HG03280 (cell line): Measurements from ENCODE around the gene SOSTDC1.
A peak's percentile ranks its signal among the peaks of the same experiment; 100 is the strongest.

Source experiments
- ATAC-seq: cut with Tn5 transposase; IDR thresholded peaks from one replicate; pipeline ENCODE4 v1.9.1; 2021; ENCODE audit warnings: mild to moderate bottlenecking, moderate library complexity; ENCODE audit not compliant: unreplicated experiment

Gene SOSTDC1

GRCh38 chr7:16420649-16421332 is 44.7 kb downstream of the SOSTDC1 start:
- peak; percentile 90 for ATAC-seq

- ATAC-seq = no peak
Observed at GRCh38 chr7:16420329-16420648, 45.2 kb downstream of the SOSTDC1 start.

- no peak for ATAC-seq
Observed at GRCh38 chr7:16419859-16420258, 45.7 kb downstream of the SOSTDC1 start.

- no peak for ATAC-seq
Observed at GRCh38 chr7:16419126-16419525, 46.4 kb downstream of the SOSTDC1 start.

DNA sequence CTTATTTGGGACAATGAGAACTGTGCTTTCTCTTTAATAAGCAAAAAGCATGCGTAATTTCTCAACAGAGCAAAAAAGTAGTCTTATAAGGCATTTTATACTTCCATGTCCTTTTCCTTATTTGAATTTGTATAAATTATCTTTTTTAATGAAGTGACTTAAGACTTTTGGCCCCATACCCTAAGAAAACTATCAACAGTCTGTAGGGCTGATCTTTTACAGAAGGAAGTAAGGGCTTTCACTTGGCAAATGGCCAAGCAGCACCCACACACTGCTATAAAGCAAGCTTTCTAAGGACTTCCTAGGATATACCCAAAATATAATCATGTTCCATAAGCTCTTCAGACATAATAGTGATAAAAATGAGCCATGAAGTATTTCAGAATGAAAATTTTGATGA is 47.6 kb downstream of the SOSTDC1 start:
- ATAC-seq = no peak

DNA sequence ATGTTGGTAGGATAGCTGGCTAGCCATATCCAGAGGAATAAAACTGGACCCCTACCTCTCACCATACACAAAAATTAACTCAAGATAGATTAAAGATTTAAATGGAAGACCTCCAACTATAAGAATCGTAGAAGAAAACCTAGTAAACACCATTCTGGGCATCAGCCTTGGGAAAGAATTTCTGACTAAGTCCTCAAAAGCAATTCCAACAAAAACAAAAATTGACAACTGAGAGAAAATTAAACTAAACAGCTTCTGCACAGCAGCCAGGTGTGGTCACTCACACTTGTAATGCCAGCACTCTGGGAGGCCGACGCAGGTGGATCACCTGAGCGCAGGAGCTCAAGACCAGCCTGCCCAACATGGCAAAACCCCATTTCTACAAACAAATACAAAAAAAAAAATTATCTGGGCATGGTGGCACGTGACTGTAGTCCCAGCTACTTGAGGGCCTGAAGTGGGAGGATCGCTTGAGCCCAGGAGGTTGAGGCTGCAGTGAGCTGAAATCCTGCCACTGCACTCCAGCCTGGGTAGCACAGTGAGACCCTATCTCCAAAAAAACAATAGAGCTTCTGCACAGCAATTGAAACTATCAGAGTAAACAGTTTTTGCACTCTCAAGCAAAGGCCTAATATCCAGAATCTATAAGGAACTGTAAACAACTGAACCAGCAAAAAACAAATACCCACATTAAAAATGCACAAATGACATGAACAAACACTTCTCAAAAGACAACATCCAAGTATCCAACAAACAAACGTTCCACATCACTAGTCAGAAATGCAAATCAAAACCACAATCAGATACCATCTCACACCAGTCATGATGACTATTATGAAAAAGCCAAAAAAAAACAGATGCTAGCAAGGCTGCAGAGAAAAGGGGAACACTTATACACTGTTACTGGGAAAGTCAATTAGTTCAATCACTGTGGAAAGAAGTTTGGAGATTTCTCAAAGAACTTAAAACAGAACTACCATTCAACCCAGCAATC is 49.0 kb downstream of the SOSTDC1 start:
- ATAC-seq = no peak

DNA sequence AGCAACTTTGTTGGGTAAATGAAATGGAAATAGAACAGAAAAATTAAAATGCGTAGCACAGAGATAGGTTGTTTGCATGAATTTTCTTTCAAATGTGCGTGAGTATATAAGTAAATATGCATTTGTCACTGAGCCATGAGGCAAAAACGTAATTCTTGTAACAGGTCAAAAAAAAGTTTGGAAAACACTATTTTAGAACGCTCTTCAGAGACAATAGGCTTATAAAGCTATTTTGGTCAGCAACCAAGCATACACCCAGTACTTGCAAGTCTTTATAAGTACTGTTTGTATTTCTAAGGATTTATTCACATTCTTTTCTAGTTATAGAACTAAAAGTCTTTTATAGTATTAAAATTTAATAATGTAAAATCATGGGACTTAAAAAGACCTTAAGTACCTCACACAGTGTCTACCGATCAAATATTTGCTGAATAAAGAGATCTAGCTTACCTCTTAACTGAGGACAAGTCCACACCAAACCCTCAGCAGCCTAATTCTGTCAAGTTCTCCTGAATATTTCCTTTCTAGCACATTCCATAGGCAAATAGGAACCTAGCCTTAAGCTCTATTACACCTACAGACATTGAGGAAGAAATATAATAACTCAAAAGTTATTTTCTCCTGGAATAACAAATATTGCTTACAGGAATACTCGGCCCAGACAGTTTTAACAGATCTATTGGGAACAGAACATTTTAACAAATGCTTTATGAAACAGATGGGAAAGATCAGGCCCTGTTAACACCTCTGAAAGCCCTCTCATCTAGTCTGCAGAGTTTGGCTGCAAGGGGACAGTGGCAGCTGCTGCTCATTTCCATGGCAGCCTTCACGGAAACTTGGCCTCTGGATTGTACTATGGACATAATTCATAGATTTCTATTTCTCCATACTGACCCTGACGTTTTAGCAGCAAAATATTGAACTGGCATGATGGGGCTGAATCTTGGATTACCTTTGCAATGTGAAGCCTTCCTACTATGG is 53.0 kb downstream of the SOSTDC1 start:
- no peak for ATAC-seq
